ENCODE measurements around the gene B4GALT6. TPM values are rescaled to one million over a fixed set of nuclear protein-coding genes. Genes with fewer than 3 reads are reported as not detected.

B4GALT6 gene
- total RNA-seq, 1 donor from 2014 or later = 3.8 TPM

DNA sequence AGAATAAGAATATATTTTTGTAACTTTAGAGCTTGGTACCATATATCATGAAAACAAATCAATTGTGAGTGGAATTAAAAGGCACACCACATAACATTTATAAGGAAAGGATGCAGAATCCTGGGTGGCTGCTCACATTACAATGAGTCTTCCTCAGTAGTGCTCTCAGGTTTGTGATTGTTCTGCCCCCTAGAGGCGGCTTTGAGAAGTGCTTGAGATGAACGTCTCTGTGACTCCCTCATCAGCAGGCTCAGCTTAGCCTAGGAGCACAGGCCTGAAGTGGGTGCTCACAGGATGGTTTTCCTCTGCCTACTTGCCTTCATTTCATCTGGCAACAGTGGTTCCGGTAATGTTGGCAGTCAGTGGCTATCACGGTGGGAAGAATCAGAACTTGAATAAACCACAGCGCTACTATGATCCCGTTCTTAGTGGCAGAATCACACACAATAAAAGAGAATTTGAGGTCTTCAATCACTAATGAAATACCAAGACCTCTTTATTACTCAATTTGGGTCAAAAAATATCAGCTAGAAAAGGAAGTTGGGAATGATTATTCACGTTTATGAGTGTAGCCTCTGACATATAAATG, 38.1 kb upstream of the B4GALT6 start:
- H3K9me3 Mint-ChIP-seq = peaks cover 10% of the 10 kb centered on the region
- H3K27ac Mint-ChIP-seq = no peak overlapping the region
- no peak overlapping the region for H3K4me3 Mint-ChIP-seq
- DNase-seq (peak; percentile 44), ATAC-seq (ENCODE audit: low read depth) (peak; percentile 90)
- TF ChIP-seq, protein P1, sequence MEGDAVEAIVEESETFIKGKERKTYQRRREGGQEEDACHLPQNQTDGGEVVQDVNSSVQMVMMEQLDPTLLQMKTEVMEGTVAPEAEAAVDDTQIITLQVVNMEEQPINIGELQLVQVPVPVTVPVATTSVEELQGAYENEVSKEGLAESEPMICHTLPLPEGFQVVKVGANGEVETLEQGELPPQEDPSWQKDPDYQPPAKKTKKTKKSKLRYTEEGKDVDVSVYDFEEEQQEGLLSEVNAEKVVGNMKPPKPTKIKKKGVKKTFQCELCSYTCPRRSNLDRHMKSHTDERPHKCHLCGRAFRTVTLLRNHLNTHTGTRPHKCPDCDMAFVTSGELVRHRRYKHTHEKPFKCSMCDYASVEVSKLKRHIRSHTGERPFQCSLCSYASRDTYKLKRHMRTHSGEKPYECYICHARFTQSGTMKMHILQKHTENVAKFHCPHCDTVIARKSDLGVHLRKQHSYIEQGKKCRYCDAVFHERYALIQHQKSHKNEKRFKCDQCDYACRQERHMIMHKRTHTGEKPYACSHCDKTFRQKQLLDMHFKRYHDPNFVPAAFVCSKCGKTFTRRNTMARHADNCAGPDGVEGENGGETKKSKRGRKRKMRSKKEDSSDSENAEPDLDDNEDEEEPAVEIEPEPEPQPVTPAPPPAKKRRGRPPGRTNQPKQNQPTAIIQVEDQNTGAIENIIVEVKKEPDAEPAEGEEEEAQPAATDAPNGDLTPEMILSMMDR (IDR thresholded peaks at IDR 0.05) = peak; percentile 45
- peaks cover 25% of the 10 kb centered on the region for H3K27me3 Mint-ChIP-seq
- H3K36me3 Mint-ChIP-seq (ENCODE audit: low read depth) = no peaks in the 10 kb centered on the region
- POLR2A ChIA-PET = no interaction called here
- intact Hi-C loops (cut with micrococcal nuclease) = loop anchor here (1.0 to 5.0 kb wide), 3 partner anchors 40 to 166 kb away; partner anchors contain the start of gene B4GALT6
- peaks cover 7% of the 10 kb centered on the region for H3K4me1 Mint-ChIP-seq
- CTCF ChIA-PET = interaction anchor here (1.0 to 7.1 kb wide), 11 partner anchors 9 to 173 kb away, joined by 3 to 74 read pairs (median 4); no protein-coding TSS in a partner anchor

DNA sequence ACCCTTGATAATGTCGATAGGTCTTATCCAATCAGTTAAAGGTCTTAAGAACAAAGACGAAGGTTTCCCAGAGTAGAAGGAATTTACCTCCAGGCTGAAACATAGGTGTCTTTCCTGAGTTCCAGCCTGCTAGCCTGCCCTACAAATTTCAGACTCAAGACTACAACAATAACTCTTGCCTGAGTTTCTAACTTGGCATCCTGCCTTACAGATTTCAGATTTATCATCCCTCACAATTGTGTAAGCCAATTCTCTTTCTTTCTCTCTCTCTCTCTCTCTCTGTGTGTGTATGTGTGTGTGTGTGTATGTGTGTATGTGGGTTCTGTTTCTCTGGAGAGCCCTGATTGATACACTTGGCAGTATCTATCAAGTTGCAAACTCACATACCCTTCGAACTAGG, 37.2 kb upstream of the B4GALT6 start:
- Mint-ChIP-seq H3K27ac (no peak overlapping the region), H3K9me3 (peaks cover 10% of the 10 kb centered on the region), H3K27me3 (peaks cover 21% of the 10 kb centered on the region), H3K4me3 (no peak overlapping the region), H3K4me1 (peaks cover 7% of the 10 kb centered on the region), H3K36me3 (ENCODE audit: low read depth) (no peaks in the 10 kb centered on the region)
- intact Hi-C loops (cut with micrococcal nuclease) = loop anchor here (5.0 kb wide), 2 partner anchors 39 to 109 kb away; partner anchors contain the start of gene B4GALT6
- DNase-seq (no peak), ATAC-seq (ENCODE audit: low read depth) (no peak)
- POLR2A ChIA-PET = no interaction called here
- CTCF ChIA-PET = interaction anchor here (1.2 to 7.1 kb wide), 8 partner anchors 10 to 165 kb away, joined by 3 to 74 read pairs (median 4); no protein-coding TSS in a partner anchor
- TF ChIP-seq, protein P1 (IDR thresholded peaks at IDR 0.05) = no peak

DNA sequence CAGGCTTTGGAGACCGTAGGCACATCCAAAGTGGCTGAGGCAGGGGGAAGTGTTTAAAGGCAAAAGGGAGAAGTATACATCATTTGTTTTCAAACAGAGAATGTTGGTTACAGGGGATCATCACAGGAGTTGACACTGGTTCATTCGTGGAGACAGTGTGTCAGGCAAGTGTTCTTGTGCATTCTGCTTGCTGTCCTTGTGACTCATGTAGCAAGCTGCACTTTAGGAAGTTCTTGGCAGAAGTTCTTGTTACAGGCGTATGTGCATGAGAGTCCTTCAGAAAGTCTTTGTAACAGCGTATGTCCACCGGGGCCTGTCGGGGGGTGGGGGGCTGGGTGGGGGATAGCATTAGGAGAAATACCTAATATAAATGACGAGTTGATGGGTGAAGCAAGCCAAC, 36.5 kb upstream of the B4GALT6 start:
- Mint-ChIP-seq H3K27me3 (peaks cover 19% of the 10 kb centered on the region), H3K9me3 (peaks cover 10% of the 10 kb centered on the region), H3K4me1 (peaks cover 7% of the 10 kb centered on the region), H3K27ac (no peak overlapping the region), H3K36me3 (ENCODE audit: low read depth) (no peaks in the 10 kb centered on the region), H3K4me3 (no peak overlapping the region)
- ATAC-seq (ENCODE audit: low read depth) = no peak
- TF ChIP-seq, protein P1 (IDR thresholded peaks at IDR 0.05) = no peak
- CTCF ChIA-PET = interaction anchor here (7.1 kb wide), 1 partner anchor 165 kb away, joined by 74 read pairs; no protein-coding TSS in a partner anchor
- DNase-seq = no peak
- POLR2A ChIA-PET = no interaction called here
- intact Hi-C loops (cut with micrococcal nuclease) = loop anchor here (5.0 kb wide), 2 partner anchors 39 to 109 kb away; partner anchors contain the start of gene B4GALT6

DNA sequence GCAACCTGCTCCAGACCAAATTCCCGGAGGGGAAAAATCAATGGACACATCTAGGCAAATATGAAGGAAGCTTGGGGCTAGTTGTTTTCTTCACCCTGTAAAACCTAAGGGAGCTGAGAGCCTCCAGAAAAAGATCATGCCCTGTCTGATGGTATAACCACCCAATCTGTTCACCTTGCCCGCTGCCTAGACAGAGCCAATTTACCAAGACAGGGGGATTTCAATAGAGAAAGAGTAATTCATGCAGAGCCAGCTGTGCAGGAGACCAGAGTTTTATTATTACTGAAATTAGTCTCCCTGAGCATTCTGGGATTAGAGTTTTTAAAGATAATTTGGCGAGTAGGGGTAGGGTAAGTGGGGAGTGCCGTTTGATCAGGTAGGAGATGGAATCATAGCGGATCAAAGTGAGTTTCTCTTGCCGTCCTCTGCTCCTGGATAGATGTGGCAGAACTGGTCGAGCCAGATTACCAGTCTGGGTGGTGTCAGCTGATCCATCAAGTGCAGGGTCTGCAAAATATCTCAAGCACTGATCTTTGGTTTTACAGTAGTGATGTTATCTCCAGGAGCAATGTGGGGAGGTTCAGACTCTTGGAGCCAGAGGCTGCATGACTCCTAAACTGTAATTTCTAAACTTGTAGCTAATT, 35.1 kb upstream of the B4GALT6 start:
- ATAC-seq (ENCODE audit: low read depth) (no peak), DNase-seq (no peak)
- H3K4me3 Mint-ChIP-seq = no peak overlapping the region
- ChIA-PET CTCF (interaction anchor here (2.0 kb wide), 1 partner anchor 164 kb away, joined by 8 read pairs; no protein-coding TSS in a partner anchor), POLR2A (no interaction called here)
- TF ChIP-seq, protein P1 (IDR thresholded peaks at IDR 0.05) = no peak
- intact Hi-C loops (cut with micrococcal nuclease) = loop anchor here (5.0 kb wide), 2 partner anchors 37 to 107 kb away; partner anchors contain the start of gene B4GALT6
- peaks cover 6% of the 10 kb centered on the region for H3K4me1 Mint-ChIP-seq
- H3K27ac Mint-ChIP-seq = no peak overlapping the region
- H3K36me3 Mint-ChIP-seq (ENCODE audit: low read depth) = no peaks in the 10 kb centered on the region
- H3K27me3 Mint-ChIP-seq = peaks cover 13% of the 10 kb centered on the region
- H3K9me3 Mint-ChIP-seq = peaks cover 10% of the 10 kb centered on the region

DNA sequence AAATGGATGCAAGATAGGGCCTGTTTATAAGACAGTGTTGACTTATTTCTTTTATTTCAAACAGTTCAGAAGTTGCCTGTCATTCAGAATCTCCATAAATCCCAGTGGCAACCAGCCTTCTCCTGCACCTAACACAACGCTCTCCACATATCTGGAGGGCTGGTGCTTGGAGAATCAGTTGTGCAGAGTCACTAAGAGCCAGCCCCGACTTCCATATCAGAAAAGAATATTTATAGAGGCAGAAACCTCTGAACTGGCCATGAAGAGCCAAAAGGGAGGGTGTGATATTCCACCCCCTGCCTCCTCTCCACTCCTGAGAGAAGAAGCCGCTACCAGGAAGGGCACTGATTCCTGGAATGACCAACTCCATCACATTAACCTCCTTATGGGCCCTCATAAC, 34.0 kb upstream of the B4GALT6 start:
- intact Hi-C loops (cut with micrococcal nuclease) = no loop called here
- no peak for ATAC-seq (ENCODE audit: low read depth)
- Mint-ChIP-seq H3K4me1 (no peaks in the 10 kb centered on the region), H3K27me3 (peaks cover 6% of the 10 kb centered on the region), H3K27ac (no peak overlapping the region), H3K4me3 (no peak overlapping the region), H3K36me3 (ENCODE audit: low read depth) (no peaks in the 10 kb centered on the region), H3K9me3 (peaks cover 10% of the 10 kb centered on the region)
- DNase-seq = no peak
- ChIA-PET CTCF (interaction anchor here (0.8 to 2.0 kb wide), 2 partner anchors 41 to 162 kb away, joined by 3 to 8 read pairs; no protein-coding TSS in a partner anchor), POLR2A (no interaction called here)
- TF ChIP-seq, protein P1 (IDR thresholded peaks at IDR 0.05) = no peak

All from activated B cell treated with CpG ODN at 0.5 μM for 24 hours (primary cell).